ENCODE data around the gene GLI2. TPM values are rescaled to one million over a fixed set of nuclear protein-coding genes. Genes with fewer than 3 reads are reported as not detected.

GLI2 gene
- total and polyA plus RNA-seq, 2 of the 13 experiments (the other 11 are each of a cell fraction or from before 2014, with no cell fraction given), result not detected

GRCh38 chr2:120759543-120760331 is 24.1 kb downstream of the GLI2 start (continued):
- no peak for TF ChIP-seq ATF2 (CRISPR knock-in tag; IDR thresholded peaks at IDR 0.05)
- TF ChIP-seq ZNF274 (CRISPR knock-in tag; IDR thresholded peaks at IDR 0.05), result no peak
- TF ChIP-seq ARNTL (CRISPR knock-in tag; IDR thresholded peaks at IDR 0.05), result no peak
- TF ChIP-seq SMARCE1 (IDR thresholded peaks at IDR 0.05; ENCODE audit: borderline replicate concordance), result no peak
- TF ChIP-seq ZFP82 (CRISPR knock-in tag; IDR thresholded peaks at IDR 0.05; ENCODE audit: borderline replicate concordance), result no peak
- no peak for TF ChIP-seq ZNF574 (CRISPR knock-in tag; IDR thresholded peaks at IDR 0.05)
- no peak for TF ChIP-seq ZNF629 (CRISPR knock-in tag; conservative IDR thresholded peaks at IDR 0.05)
- TF ChIP-seq FOXA3 (CRISPR knock-in tag; IDR thresholded peaks at IDR 0.05), result no peak
